Erythroblast (primary cell): ENCODE measurements around the gene ZFYVE28.

Experiments used
- GATA1 ChIP-seq: IDR thresholded peaks from 2 replicates; pipeline ENCODE4 v1.6.1; 2011; ENCODE audit warnings: low read depth, mild to moderate bottlenecking, control low read depth, low read length, moderate library complexity
- POLR2A ChIP-seq: IDR thresholded peaks from 2 replicates; pipeline ENCODE4 v1.6.1; 2011; ENCODE audit warnings: mild to moderate bottlenecking, low read length

DNA sequence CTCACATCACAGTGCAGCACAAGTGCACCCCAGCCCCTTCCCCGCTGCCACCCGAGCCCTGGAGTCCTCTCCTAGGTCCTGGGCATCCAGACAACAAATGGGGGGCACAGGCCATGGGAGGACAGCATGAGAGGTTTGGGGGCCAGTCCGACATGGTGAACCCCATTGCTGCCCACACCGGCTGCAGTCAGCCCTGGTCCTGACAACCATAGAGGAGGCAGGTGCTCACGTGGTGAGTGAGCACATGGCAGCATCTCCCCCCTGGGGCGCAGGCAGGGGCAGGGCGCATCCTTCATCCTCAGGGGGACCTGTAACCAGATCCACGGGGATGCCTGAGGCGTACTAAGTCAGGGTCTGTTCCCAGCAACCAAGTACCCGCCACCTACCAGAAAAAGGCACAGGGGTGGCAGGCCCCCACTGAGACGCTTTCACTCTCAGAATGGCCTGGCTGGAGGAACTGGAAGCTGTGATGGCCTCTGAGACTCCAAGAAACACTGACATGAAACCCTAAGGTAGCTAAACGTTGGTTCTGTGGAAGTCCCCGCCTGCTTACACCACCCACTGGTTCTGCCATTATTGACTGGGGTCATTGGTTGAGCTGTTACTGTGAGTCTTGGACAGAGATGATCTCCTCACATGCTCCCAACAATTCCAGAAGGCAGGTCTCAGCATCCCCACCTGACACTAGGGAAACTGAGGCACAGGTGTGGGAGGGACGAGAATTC is 6.5 kb downstream of the ZFYVE28 start:
- TF ChIP-seq POLR2A: no peak
- TF ChIP-seq GATA1: no peak
